ENCODE data around the gene TRIM13. TPM values are rescaled to one million over a fixed set of nuclear protein-coding genes. Genes with fewer than 3 reads are reported as not detected.
"Not testable (repeated sequence)": the region's sequence is repeated elsewhere in the genome, so short reads cannot be mapped to it uniquely, and the experiment has no call there.

TRIM13 gene, protein sequence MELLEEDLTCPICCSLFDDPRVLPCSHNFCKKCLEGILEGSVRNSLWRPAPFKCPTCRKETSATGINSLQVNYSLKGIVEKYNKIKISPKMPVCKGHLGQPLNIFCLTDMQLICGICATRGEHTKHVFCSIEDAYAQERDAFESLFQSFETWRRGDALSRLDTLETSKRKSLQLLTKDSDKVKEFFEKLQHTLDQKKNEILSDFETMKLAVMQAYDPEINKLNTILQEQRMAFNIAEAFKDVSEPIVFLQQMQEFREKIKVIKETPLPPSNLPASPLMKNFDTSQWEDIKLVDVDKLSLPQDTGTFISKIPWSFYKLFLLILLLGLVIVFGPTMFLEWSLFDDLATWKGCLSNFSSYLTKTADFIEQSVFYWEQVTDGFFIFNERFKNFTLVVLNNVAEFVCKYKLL
- total RNA-seq (10 to 100 TPM; 30.3 to 32.4 TPM), polyA plus RNA-seq (10 to 100 TPM; 13.4 to 16.3 TPM)

GRCh38 chr13:49996951-49997895 lies at the start of gene TRIM13:
TSS of gene TRIM13 (plus strand) at chr13:49997042. CDS start at chr13:50011941, 14,899 bp downstream.
- CTCF ChIA-PET (ENCODE audit: partially characterized antibody) = interaction anchor here (0.5 to 3.9 kb wide), 61 partner anchors 9 to 1075 kb away, joined by 3 to 114 read pairs (median 5); partner anchors contain the start of gene SPRYD7
- peak; percentile 81 to 85 (median 84) for DNase-seq
- peaks cover 10 to 42% of the 10 kb centered on the region in 2 donors for H3K36me3 Mint-ChIP-seq
- peaks cover 30 to 63% (median 43%) of the 10 kb centered on the region in 4 donors for H3K4me1 Mint-ChIP-seq
- H3K27me3 Mint-ChIP-seq = no peaks in the 10 kb centered on the region
- peak within 1 kb of the TSS; percentile 89 to 94 (median 90) for H3K4me3 Mint-ChIP-seq
- no peaks in the 10 kb centered on the region for H3K9me3 Mint-ChIP-seq
- POLR2A ChIA-PET (ENCODE audit: partially characterized antibody) = interaction anchor here (0.5 to 5.6 kb wide), 51 partner anchors 9 to 918 kb away, joined by 3 to 219 read pairs (median 5); partner anchors contain the start of genes CAB39L, EBPL, KCNRG and KPNA3
- peak within 1 kb of the TSS; percentile 84 to 93 (median 91) for H3K27ac Mint-ChIP-seq
- H3K4me1 ChIP-seq (ENCODE audit: insufficient read depth, low read length) = peaks cover 59% of the 10 kb centered on the region
- H3K27ac ChIP-seq (ENCODE audit: low read depth, low read length) = peak within 1 kb of the TSS; percentile 83
- peak within 1 kb of the TSS; percentile 82 to 96 for H3K4me3 ChIP-seq (ENCODE audit: low read length in 2 of 2)
- peaks cover 15% of the 10 kb centered on the region for H3K36me3 ChIP-seq (ENCODE audit: insufficient read depth, low read length)
- H3K27me3 ChIP-seq (ENCODE audit: insufficient read depth, low read length) = no peaks in the 10 kb centered on the region
- intact Hi-C loops (cut with micrococcal nuclease) = loop anchor here (1.0 to 10.0 kb wide), 15 partner anchors 21 to 1585 kb away; partner anchors contain the start of genes FNDC3A, SPRYD7 and WDFY2
- H3K9me3 ChIP-seq (ENCODE audit: control insufficient read depth in 1 of 2, low read length in 2 of 2) = no peaks in the 10 kb centered on the region

DNA sequence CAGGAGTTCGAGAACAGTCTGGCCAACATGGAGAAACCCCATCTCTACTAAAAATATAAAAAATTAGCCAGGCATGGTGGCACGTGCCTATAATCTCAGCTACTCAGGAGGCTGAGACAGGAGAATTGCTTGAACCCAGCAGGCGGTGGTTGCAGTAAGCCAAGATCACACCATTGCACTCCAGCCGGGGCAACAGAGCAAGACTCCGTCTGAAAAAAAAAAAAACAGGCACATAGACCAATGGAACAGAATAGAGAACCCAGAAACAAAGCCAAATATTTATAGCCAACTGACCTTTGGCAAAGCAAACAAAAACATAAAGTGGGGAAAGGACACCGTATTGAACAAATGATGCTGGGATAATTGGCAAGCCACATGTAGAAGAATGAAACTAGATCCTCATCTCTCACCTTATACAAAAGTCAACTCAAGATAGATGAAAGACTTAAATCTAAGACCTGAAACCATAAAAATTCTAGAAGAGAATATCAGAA lies 48.0 kb upstream of the TRIM13 start:
- POLR2A ChIA-PET (ENCODE audit: partially characterized antibody); H3K36me3 Mint-ChIP-seq; H3K4me1 Mint-ChIP-seq; H3K27me3 Mint-ChIP-seq; H3K27ac ChIP-seq (ENCODE audit: low read depth, low read length); H3K4me1 ChIP-seq (ENCODE audit: insufficient read depth, low read length); H3K27me3 ChIP-seq (ENCODE audit: insufficient read depth, low read length); DNase-seq; H3K27ac Mint-ChIP-seq; H3K9me3 Mint-ChIP-seq; intact Hi-C loops (cut with micrococcal nuclease); H3K4me3 ChIP-seq (ENCODE audit: low read length in 2 of 2); H3K9me3 ChIP-seq (ENCODE audit: control insufficient read depth in 1 of 2, low read length in 2 of 2); H3K36me3 ChIP-seq (ENCODE audit: insufficient read depth, low read length); CTCF ChIA-PET (ENCODE audit: partially characterized antibody): not testable (repeated sequence)
- H3K4me3 Mint-ChIP-seq = peak overlapping the region in 1 of 8 donors; percentile 73

DNA sequence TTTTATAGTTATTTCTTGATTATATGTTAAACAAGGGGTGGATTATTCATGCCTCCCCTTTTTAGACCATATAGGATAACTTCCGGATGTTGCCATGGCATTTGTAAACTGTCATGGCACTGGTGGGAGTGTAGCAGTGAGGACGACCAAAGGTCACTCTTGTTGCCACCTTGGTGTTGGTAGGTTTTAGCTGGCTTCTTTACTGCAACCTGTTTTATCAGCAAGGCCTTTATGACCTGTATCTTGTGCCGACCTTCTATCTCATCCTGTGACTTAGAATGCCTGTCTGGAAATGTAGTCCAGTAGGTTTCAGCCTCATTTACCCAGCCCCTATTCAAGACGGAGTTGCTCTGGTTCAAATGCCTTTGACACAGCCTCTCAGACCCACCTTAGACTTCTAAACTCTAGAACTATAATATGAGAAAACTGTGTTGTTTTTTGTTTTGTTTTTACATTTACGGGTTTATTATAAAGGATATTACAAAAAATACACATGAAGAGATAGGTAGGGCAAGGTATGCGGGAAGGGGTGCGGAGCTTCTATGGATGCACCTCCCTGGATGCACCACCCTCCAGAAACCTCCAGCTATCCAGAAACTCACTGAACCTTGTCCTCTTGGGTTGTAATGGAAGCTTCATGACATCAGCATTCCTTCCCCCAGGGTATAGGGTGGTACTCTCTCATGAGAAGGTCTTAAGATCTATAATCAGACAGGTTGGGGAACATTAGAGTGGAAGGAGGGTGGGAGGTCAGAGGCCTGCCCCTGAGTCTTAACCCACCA lies 44.9 kb upstream of the TRIM13 start:
- Histone ChIP-seq H3K27ac (ENCODE audit: low read depth, low read length) (no peak overlapping the region), H3K4me1 (ENCODE audit: insufficient read depth, low read length) (no peaks in the 10 kb centered on the region), H3K36me3 (ENCODE audit: insufficient read depth, low read length) (no peaks in the 10 kb centered on the region), H3K4me3 (ENCODE audit: low read length in 2 of 2) (no peak overlapping the region), H3K27me3 (ENCODE audit: insufficient read depth, low read length) (no peaks in the 10 kb centered on the region), H3K9me3 (ENCODE audit: control insufficient read depth in 1 of 2, low read length in 2 of 2) (no peaks in the 10 kb centered on the region)
- H3K9me3 Mint-ChIP-seq = peaks cover 0 to 5% (median 3%) of the 10 kb centered on the region in 8 donors
- POLR2A ChIA-PET (ENCODE audit: partially characterized antibody) = no interaction called here
- no peaks in the 10 kb centered on the region for H3K36me3 Mint-ChIP-seq
- intact Hi-C loops (cut with micrococcal nuclease) = no loop called here
- H3K27ac Mint-ChIP-seq = no peak overlapping the region
- peaks cover 4 to 6% of the 10 kb centered on the region in 2 donors for H3K27me3 Mint-ChIP-seq
- DNase-seq = no peak
- CTCF ChIA-PET (ENCODE audit: partially characterized antibody) = interaction anchor here (0.6 kb wide), 1 partner anchor 54 kb away, joined by 3 read pairs; no protein-coding TSS in a partner anchor
- no peak overlapping the region for H3K4me3 Mint-ChIP-seq
- no peaks in the 10 kb centered on the region for H3K4me1 Mint-ChIP-seq

DNA sequence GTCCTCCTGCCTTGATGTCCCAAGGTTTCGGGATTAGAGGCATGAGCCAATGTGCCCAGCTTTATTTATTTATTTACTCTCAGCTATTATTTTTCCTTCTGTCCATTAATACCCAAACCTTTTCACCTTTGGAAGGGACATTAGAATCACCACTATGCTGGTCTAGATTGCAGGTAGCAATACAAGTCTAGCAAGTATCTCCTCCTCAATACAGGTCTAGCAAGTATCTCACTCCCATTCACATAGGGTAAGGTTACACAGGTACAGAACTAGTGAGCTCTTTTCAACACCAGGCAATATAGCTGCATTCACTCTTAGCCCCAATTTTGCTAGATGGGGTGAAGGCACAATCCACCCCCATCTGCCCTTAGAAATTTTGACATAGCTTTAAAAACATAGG lies 43.3 kb upstream of the TRIM13 start:
- intact Hi-C loops (cut with micrococcal nuclease) = no loop called here
- H3K27me3 Mint-ChIP-seq = peaks cover 4 to 6% of the 10 kb centered on the region in 2 donors
- H3K4me1 ChIP-seq (ENCODE audit: insufficient read depth, low read length) = no peaks in the 10 kb centered on the region
- CTCF ChIA-PET (ENCODE audit: partially characterized antibody) = interaction anchor here (1.3 to 1.6 kb wide), 2 partner anchors 17 to 33 kb away, joined by 3 to 6 read pairs; partner anchors contain the start of gene SPRYD7
- peaks cover 0 to 5% (median under 1%) of the 10 kb centered on the region in 8 donors for H3K9me3 Mint-ChIP-seq
- no peaks in the 10 kb centered on the region for H3K9me3 ChIP-seq (ENCODE audit: control insufficient read depth in 1 of 2, low read length in 2 of 2)
- no peak overlapping the region for H3K4me3 ChIP-seq (ENCODE audit: low read length in 2 of 2)
- H3K36me3 Mint-ChIP-seq = peaks cover 0 to 1% of the 10 kb centered on the region in 2 donors
- no peak for DNase-seq
- H3K36me3 ChIP-seq (ENCODE audit: insufficient read depth, low read length) = no peaks in the 10 kb centered on the region
- no peak overlapping the region for H3K4me3 Mint-ChIP-seq
- no peak overlapping the region for H3K27ac Mint-ChIP-seq
- POLR2A ChIA-PET (ENCODE audit: partially characterized antibody) = no interaction called here
- H3K27ac ChIP-seq (ENCODE audit: low read depth, low read length) = no peak overlapping the region
- no peaks in the 10 kb centered on the region for H3K27me3 ChIP-seq (ENCODE audit: insufficient read depth, low read length)
- no peaks in the 10 kb centered on the region for H3K4me1 Mint-ChIP-seq

GRCh38 chr13:49954674-49955455 lies 42.0 kb upstream of the TRIM13 start:
- Histone ChIP-seq H3K4me1 (ENCODE audit: insufficient read depth, low read length) (no peaks in the 10 kb centered on the region), H3K27me3 (ENCODE audit: insufficient read depth, low read length) (no peaks in the 10 kb centered on the region), H3K27ac (ENCODE audit: low read depth, low read length) (no peak overlapping the region), H3K9me3 (ENCODE audit: control insufficient read depth in 1 of 2, low read length in 2 of 2) (no peaks in the 10 kb centered on the region), H3K4me3 (ENCODE audit: low read length in 2 of 2) (no peak overlapping the region), H3K36me3 (ENCODE audit: insufficient read depth, low read length) (no peaks in the 10 kb centered on the region)
- Mint-ChIP-seq H3K4me1 (no peaks in the 10 kb centered on the region), H3K9me3 (peaks cover 0 to 7% (median 0%) of the 10 kb centered on the region in 8 donors), H3K4me3 (no peak overlapping the region), H3K27ac (no peak overlapping the region), H3K36me3 (peaks cover 0 to 1% of the 10 kb centered on the region in 2 donors), H3K27me3 (peaks cover 3 to 4% of the 10 kb centered on the region in 2 donors)
- CTCF ChIA-PET (ENCODE audit: partially characterized antibody) = no interaction called here
- intact Hi-C loops (cut with micrococcal nuclease) = no loop called here
- no peak for DNase-seq
- POLR2A ChIA-PET (ENCODE audit: partially characterized antibody) = no interaction called here

DNA sequence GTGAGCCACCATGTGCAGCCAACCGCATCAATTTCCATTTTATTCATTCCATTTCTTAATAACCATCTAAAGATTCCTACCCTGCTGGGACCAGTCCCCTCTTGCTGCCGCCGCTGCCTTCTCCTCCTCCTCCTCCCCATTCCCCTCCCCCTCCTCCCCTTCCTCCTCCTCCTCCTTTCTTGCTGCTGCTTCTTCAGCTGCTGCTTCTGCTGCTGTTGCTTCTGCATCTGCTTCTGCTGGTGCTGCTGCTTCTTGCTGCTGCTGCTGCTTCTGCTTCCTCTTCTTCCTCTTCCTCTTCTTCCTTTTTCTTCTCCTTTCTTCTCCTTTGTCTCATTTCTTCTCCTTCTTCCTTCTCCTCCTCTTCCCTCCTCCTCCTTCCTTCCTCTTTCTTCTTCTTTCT lies 40.7 kb upstream of the TRIM13 start:
- Mint-ChIP-seq H3K4me3 (no peak overlapping the region), H3K36me3 (peaks cover 5 to 7% of the 10 kb centered on the region in 2 donors), H3K9me3 (peaks cover 0 to 11% (median 5%) of the 10 kb centered on the region in 8 donors), H3K27me3 (peaks cover 3 to 4% of the 10 kb centered on the region in 2 donors), H3K4me1 (no peaks in the 10 kb centered on the region), H3K27ac (no peak overlapping the region)
- Histone ChIP-seq H3K4me3 (ENCODE audit: low read length in 2 of 2) (no peak overlapping the region), H3K36me3 (ENCODE audit: insufficient read depth, low read length) (no peaks in the 10 kb centered on the region), H3K27ac (ENCODE audit: low read depth, low read length) (no peak overlapping the region), H3K27me3 (ENCODE audit: insufficient read depth, low read length) (no peaks in the 10 kb centered on the region), H3K4me1 (ENCODE audit: insufficient read depth, low read length) (no peaks in the 10 kb centered on the region), H3K9me3 (ENCODE audit: control insufficient read depth in 1 of 2, low read length in 2 of 2) (no peaks in the 10 kb centered on the region)
- ChIA-PET CTCF (ENCODE audit: partially characterized antibody) (no interaction called here), POLR2A (ENCODE audit: partially characterized antibody) (no interaction called here)
- DNase-seq = no peak
- intact Hi-C loops (cut with micrococcal nuclease) = no loop called here
